T-helper 22 cell (primary cell): ENCODE measurements around the gene PHACTR1.

Experiments
- DNase-seq: peaks from one replicate; pipeline ENCODE4 v3.0.0-alpha.2; 2020; ENCODE audit warnings: low read depth

Gene PHACTR1

DNA sequence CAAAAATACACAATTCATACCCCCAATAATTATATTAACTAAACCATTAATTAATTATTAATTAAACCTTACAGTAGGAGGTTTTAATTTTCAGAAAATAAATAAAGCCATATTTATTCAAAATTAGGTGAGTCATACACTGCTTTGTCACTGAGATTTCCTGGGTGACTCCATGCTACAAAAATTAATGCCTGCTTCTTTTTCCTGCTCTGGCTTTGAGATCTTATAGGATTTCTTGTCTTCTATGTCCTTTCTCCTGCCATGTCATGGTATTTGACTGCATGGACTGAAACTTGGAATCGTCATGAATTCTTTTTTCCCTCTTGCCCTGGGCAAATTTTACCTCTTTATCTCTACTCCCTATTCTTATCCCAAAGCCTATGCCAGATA lies 133.2 kb downstream of the PHACTR1 start:
- no peak for DNase-seq

DNA sequence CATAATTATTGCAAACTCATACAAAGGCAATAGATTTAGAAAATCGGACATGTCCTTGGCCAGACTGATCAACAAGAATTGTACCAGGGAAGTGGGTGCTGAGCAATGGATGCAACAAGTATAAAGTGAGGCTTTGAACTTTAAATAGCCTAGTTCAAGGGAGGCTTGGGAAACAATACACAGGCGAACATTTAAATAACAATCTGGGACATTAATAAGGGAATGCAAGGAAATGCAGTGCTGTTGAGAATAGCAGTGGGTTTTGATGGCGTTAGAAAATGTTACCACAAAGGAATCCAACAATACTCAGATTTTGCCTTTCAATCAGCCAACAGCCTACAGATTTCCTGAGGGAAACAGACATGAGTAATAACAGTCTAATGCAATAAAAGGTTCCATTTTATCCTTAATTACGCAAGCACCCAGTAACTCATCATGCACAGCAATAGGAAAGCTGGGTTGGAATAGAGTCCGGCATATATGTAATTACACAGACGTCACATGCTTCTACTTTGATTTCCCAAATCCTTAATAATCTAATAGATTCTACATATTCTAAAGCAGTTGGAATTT lies 134.6 kb downstream of the PHACTR1 start:
- no peak for DNase-seq

DNA sequence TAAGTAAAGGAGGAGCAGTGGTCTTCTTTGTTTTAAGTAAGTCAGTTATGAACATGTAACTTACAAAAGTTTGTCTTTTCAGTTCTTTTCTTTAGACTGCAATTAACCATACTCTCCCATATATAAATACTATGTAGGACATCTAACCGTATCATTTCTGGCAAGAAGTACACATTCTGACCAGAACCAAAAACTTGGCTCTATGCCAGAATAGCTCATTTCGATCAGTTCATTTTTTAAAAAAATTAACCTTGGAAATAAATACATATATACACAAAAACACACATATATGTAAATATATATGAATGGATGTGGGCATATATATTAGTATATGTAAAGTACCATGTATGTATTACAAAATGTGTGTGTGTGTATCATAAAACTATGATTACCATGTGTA lies 145.0 kb downstream of the PHACTR1 start:
- no peak for DNase-seq

DNA sequence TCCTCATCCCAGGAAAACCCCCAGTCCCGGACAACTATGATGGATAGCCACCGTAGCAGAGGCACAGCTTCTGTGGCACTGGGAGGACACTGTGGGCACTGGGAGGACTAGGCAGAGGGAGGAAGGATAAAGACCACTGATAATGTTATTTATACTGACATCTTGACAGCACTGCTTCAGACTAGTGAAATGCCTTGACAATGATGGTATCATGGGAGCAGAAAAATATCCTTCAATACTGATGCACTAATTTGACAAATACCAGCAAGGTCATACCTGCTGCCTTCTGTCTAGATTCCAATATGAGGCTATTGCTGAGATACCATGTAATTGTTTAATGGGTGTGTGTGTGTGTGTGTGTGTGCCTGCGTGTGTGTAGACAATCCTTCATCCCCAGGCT lies 148.6 kb downstream of the PHACTR1 start:
- no peak for DNase-seq

DNA sequence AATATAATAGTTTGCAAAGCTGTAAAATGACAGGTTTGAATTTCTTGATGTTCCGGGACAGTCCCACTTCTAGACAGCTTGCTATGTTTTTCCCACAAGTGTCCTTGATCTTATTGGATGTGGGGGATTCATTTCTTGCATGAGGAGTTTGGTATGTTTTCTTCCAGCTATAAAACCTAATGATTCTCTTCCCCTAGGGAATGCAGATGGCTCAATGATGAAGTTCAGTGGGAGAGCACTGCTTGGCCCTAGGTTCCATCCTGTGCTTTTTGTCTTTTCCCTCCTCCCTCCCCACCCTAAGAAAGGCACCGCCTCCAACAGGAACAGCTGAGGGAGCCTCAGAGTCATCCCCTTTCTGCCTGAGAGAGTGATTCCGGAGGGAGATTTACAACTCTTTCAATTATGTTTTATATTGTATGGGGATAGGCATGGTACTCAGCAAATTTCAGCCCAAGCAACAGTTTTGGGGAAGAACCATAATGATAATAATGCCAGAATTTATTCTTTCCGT lies 149.2 kb downstream of the PHACTR1 start:
- no peak for DNase-seq

DNA sequence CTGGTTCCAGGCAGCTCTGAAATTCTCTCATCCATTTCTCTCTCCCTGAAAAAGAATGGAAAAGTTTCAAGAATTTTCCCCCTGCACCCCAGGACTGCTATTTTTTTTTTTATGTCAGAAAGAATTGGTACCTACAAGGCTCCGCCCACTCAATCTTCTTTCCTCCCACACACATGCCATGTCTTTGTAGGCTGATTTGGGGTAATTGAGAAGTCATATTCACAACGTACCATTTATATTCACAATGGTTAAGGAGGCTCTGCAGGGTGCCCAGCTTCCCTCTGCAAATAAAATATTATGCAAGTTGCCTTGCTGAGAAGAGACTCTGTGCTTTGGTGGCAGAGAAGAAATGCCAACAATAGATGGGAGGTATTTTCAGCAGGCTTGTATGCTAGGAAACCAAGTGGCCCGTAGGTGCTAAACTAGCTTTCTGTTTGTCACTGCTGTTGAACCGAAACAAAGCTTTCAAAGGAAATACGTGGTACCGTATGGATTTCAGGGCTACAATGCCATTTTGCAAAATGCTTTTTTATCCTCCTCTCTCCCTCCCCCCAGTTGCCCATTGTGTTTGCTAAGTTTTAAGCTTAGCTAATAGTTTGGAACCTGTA lies 150.0 kb downstream of the PHACTR1 start:
- DNase-seq = no peak

DNA sequence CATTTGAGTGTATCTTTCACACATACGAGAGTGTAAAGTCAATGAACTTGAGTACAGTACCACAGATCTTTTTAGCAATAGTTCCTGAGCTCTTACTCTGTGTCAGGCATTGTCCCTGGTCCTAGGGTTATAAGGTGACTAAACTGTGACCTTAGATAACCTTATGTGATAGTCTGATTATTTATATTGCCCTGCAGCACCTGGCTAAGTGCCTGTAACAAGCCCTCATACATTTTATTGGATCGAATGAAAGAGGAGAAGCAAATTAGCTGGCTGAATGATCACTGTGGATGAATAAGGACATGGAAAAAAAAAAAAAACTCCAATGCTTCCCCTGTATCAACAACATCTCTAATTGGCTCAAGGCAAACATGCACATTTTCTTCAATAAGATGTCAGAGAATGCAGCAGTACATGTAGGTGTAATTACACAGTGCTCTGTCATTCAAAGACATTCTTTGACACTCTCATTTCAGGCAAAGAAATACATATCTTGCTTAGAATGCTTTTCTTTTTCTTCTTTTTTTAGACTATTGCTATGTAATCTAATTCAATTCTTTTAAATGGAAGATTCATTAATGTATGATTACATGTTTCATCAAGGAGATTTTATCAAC lies 153.4 kb downstream of the PHACTR1 start:
- no peak for DNase-seq

DNA sequence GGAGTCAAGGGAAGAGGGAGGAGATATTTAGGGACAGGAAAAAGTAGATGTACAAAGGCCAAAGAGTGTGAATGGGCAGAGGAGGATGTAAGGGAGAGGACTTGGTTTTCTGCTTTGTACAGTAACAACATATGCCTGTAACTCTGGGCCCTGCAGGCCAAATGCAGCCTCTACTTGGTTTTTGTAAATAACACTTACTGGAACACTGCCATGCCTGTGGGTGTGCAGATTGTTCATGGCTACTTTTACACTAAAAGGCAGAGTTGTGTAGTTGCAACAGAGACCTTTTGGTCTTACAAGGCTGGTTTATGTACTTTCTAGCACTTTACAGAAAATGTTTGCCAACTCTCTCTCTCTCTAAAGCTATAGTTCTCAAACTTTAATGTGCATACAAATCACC lies 157.1 kb downstream of the PHACTR1 start:
- DNase-seq = no peak

DNA sequence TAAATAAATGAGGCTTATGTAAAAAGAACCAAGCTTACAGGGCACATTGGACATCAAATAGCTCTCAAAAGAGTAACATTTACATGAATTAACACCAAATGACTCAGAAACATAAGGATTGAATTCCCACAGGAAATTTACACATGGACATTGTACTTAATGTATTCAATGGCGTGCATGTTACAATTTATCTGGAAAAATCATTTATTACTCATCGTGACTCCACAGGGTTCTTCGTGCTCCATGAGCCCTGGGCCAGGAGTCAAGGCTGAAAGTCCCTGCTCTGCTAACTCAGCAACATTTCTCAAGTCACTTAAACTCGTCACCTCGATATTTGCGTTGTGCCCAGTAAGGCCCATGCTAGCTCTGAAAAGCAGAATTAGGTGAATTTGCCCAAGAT lies 158.5 kb downstream of the PHACTR1 start:
- DNase-seq = no peak

DNA sequence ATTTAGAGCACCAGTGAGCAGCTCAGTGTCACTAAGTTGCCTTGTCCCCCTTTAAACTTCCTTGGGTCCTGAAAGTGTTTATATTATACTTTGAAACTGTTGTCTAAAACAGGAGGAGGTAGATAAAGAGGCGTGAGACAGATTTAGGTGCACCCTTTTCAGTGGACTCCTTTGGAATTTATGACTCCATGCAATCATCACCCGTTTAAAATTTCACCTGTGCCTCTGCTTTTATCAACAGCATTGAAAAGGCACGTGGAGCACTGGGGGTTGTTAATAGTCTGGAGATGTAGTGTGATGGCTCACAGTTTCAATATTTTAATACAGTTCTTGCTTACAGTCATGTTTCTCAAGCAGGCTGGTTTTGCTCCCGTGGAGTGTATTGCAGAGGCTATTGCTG lies 162.2 kb downstream of the PHACTR1 start:
- no peak for DNase-seq

DNA sequence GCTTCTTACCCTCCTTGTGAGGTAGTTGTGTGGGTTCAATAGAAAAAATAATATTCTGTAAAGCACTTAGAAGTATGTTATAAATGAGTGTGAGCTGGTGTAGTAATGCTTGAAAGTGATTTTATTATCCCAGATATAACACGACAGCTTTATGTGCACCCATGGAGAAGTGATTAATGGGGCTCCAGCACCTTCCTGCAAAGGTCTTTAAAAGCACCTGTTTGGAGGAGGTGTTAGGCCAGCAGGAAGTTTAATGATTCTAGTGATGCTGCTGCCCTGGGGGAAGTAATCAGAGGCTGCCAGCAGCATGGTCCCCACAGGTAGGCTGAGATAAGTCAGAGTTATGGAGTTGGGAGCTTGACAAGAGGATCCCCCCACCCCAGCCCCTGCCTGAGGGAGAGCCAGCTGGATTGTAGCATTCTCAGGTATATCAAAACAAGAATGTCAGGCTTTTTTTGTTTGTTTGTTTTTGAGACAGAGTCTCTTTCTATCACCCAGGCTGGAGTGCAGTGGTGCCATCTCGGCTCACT lies 166.3 kb downstream of the PHACTR1 start:
- no peak for DNase-seq

DNA sequence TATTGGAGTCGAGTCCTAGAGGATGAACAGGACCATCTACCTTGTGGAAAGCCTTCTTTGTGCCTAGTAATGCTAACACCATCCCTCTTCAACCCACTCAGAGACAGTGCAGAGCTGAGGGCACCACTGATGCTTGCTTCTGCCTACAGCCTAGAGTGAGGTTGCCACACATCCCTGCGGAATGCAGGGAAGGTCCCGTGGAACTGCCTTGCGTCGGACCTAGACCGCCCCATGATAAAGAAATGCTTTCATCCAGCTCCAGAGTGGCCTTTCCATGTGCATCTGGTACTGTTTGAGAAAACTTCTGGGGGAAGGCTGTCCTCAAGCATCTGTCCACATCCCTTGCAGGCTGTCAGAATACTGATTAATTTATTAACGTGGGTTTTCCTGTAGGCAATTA lies 168.4 kb downstream of the PHACTR1 start:
- no peak for DNase-seq

DNA sequence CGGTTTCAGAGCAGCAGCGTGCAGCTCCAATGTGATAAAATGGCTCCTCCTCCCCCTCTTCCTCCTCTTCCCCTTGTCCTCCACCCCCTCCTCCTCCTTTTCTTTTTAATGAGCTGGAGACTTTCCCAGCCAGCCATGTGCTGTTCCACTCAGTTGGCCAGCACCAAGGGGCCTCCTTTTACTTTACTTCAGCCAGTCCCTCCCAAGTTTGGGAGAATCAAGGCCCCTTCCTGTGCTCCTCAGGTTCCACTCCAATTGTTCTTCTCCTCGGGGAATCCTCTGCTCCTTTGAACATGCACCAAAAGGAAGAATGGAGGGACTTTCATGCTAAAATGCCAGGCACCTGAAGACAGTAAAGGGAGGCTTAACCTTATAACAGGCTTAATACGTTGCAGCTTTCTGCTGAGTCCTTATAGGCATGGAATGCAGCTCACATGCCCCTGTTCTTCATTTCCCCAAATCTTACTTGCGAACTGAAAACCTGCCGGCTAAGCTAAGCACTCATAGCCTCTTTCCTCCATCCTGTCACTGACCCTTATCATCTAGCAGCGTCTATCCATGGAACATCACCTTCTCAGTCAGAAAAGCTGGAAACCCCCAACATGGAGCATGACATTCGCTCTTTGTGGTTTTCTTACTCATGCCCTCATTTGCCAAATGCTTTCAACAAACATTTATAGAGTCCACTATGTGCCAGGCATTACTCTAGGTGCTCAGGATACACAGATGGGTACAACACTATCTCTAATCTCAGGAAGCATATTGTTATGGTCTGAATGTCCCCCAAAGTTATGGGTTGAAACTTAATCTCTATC lies 170.6 kb downstream of the PHACTR1 start:
- DNase-seq = no peak

DNA sequence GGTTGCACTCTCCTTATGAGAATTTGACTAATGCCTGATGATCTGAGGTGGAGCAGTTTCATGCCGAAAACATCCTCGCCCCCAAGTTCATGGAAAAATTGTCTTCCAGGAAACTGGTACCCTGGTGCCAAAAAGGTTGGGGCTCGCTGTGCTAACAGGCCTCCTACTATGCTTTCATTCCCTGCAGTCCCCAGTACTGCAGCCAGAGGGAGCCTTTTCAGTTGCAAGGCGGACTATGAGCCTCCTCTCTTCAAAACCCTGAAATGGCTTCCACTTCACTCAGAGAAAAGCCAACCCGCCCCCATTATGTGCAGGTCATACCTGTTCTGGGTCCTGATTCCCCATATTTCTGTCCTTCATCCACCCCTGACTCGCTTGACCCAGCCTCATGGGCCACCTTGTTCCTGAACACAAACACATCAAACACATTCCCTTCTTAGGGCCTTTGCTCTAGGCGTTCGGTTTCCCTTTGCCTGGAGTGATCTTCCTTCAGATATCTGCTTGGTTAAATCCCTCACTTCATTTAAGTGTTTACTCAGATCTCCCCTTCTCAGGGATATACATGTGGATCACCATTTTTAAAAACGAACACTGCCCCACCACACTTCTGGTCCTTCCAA lies 173.7 kb downstream of the PHACTR1 start:
- DNase-seq = no peak

DNA sequence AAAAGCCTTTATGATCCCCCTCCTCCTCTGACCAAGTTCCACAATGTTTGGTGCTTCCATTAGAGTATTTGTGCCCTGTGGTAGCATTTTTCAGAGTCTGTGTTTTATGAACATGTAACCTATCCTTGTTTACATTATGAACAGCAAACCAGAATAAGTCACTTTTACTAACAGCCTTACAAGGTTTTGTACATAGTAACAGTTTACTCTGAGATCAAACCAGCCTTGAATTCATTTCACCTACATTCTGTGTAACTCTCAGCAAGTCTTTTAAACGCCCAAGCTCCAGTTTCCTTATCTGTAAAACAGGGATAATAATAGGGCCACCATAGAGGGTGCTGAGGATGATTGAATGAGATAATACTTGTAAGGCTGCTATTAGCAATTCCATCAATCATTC lies 175.0 kb downstream of the PHACTR1 start:
- no peak for DNase-seq

DNA sequence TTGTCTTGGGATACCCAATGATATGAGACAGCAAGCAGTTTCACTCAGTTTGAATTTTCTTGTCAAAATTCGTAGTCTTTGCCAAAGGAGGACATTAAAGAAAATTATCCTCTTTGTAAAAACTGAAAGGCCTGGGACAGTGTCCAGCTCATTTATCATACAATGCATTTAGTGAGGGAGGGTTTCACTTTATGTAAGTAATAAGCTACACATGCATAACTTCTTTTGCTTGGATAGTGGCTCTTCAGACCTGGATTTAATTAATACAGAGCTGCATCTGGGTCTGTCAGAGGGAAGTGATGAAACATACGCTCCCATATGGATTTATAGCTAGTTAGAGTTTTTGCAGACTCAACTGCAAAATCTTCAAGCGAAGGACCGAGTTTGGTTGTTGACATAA lies 175.6 kb downstream of the PHACTR1 start:
- no peak for DNase-seq

DNA sequence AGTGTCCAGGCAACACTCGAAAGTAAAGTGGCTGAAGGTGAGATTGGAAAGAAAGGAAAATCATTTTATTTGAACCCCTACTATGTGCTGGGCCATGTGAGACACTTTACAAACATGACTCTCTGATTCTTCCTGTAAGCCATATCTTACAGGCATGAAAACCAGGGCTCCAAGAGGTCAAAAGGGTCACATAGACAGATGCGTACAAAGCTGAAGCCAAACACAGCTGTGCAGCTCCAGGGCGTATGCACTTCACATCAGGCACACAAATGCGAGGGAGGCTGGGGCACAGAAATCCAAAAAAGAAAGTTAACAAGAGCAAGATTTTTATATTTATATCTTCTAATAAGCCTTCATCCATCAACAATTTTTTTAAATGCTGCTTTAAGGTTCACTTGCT lies 176.5 kb downstream of the PHACTR1 start:
- DNase-seq = no peak

DNA sequence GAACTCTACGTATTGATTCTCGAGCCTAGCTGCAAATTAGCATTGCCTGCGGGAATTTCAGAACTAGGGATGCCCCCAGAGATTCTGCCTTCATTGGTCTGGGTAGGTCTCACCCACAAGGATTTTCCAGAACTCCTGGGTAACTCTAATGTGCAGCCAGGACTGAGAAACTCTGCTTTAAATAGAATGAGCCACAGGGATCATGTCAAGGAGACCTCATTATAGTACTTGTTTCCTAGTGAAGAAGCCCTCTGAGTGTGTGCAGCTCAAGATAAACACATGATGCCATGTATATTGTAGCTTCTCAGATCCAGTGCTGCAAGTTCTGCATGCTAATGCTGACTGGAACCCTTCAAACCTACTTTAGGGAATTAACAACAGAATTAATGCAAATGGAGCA lies 179.2 kb downstream of the PHACTR1 start:
- no peak for DNase-seq

DNA sequence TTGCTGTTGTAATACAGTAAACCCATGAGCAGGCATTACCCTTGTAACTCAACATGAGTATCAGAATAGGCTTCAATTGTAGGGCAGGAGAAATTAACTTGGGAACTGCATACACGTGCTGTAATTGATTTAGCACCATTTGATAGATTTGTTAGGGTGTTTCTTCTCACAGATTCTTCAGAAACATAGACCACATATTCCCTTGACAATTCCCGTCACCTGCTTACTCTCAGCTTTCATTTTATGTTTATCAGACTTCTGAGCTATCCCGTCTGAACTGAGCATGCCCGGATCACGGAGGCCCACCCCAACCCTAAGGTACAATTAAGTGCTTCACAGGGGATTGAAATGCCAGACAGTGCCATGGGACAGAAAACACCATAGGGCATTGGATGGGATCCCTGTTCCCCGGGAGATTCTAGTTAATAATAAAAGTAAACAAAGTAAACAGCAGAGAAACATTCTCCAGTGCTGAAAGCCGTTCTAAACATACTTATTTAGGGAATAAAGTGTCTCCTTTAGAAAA lies 179.7 kb downstream of the PHACTR1 start:
- DNase-seq = no peak

DNA sequence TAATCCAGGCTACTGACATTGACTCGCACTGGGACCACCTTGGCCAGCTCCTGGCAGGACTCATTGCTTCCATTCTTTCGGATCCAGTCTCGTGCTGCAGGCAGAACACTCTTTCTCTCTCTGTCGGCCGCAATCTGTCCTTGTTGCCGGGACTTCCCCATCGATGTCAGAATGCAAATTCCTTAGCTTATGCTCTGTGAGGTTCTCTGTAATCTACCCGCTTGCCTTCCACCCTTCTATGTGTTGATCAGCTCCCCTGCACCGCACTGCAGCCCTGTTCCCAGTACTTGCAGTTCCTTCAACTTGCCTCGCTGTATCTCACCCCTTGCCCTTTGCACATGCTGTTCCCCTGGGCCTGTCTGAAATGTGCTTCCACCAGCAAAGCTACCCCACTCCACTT lies 182.0 kb downstream of the PHACTR1 start:
- DNase-seq = no peak

DNA sequence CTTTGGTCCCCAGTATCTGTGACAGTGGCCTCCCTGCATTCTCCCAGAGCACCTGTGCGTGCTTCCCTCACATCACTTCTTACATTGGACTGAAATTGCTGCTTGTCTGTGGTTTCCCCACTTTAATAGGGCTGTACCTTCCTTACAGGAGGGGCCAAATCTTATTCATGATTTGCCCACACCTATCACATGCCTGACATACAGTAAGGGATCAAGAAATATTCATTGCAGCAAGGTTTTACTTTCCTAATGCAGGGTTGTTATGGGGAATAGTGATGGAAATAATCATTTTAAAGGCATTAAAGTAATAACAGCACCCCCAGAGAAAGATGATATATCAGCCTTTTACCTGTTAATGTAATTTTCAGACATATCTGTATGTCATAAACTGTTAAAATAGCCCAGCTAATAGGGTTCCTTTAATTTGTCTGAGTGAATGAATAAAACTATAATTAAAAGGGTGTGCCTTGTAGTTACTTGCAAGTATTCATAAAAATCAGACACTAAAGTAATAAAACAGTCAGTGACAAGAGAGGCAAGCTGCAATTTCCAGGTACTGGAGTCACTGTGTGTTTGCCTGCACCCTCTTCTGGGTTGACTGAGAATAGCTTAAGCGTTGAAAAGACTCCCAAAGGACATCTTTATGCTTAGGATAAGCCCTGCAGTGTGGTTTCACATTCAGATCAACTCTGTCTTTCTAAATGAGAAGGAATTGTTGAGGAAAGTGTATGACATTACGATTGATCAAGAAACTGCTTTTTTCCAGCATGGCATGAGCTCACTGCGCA lies 182.7 kb downstream of the PHACTR1 start:
- no peak for DNase-seq
